Panc1 (cell line): ENCODE data around the gene NCLN.

Source experiments
- CTCF ChIP-seq: fragments of 450-650 bp; IDR thresholded peaks from 2 replicates; pipeline ENCODE4 v1.5.1; 2017; ENCODE audit warnings: mild to moderate bottlenecking
- POLR2AphosphoS5 ChIP-seq: IDR thresholded peaks from 2 replicates; pipeline ENCODE4 v1.6.1; 2012; ENCODE audit warnings: mild to moderate bottlenecking, low read depth, low read length, moderate library complexity
- REST ChIP-seq, 2 experiments: IDR thresholded peaks; 2 replicates each; pipeline ENCODE4 v1.6.1; 2011 to 2012; ENCODE audit warnings: low read depth in 2 of 2, control low read depth in 1 of 2, low read length in 1 of 2, mild to moderate bottlenecking in 1 of 2, moderate library complexity in 1 of 2; ENCODE audit not compliant: insufficient read depth in 1 of 2
- SIN3A ChIP-seq: IDR thresholded peaks from 2 replicates; pipeline ENCODE4 v1.6.1; 2012; ENCODE audit warnings: low read depth, mild to moderate bottlenecking, low read length, moderate library complexity, borderline replicate concordance; ENCODE audit not compliant: insufficient read depth

- TF ChIP-seq CTCF (no peak), REST (IDR thresholded peaks at IDR 0.05; ENCODE audit: insufficient read depth in 1 of 2, low read depth in 2 of 2, low read length in 1 of 2) (no peak), SIN3A (no peak), POLR2AphosphoS5 (no peak)
These were observed 26.2 kb upstream of the NCLN start for GRCh38 chr19:3159565-3159964.
